ENCODE data around the gene PPHLN1.

Gene PPHLN1

DNA sequence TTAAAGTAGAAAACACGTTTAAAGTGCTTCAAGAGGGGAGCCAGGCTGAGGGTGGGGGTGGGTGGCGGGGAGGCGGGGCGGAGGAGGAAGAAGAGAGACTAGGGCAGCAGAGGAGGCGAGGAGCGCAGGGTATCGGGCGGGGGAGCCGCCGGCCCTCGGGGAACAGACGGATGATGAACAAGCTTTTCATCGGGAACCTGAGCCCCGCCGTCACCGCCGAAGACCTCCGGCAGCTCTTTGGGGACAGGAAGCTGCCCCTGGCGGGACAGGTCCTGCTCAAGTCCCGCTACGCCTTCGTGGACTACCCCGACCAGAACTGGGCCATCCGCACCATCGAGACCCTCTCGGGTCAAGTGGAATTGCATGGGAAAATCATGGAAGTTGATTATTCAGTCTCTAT is 39.2 kb upstream of the PPHLN1 start:
- TF ChIP-seq CSRNP3 (CRISPR knock-in tag; IDR thresholded peaks at IDR 0.05) (no peak), CSDC2 (CRISPR knock-in tag; IDR thresholded peaks at IDR 0.05) (no peak), BACH2 (CRISPR knock-in tag; IDR thresholded peaks at IDR 0.05; ENCODE audit: borderline replicate concordance) (no peak), GLIS3 (CRISPR knock-in tag; IDR thresholded peaks at IDR 0.05) (no peak), ZNF70 (CRISPR knock-in tag; IDR thresholded peaks at IDR 0.05) (no peak), ZFP3 (CRISPR knock-in tag; IDR thresholded peaks at IDR 0.05) (no peak), POU6F1 (CRISPR knock-in tag; IDR thresholded peaks at IDR 0.05; ENCODE audit: borderline replicate concordance, low read depth) (no peak)

GRCh38 chr12:42288544-42288943 is 37.4 kb upstream of the PPHLN1 start:
- no peak for TF ChIP-seq BACH2 (CRISPR knock-in tag; IDR thresholded peaks at IDR 0.05; ENCODE audit: borderline replicate concordance)
- no peak for TF ChIP-seq CREB5 (CRISPR knock-in tag; IDR thresholded peaks at IDR 0.05; ENCODE audit: low read depth)
- TF ChIP-seq SNAI2 (CRISPR knock-in tag; IDR thresholded peaks at IDR 0.05) = no peak
- no peak for TF ChIP-seq TOX (CRISPR knock-in tag; IDR thresholded peaks at IDR 0.05; ENCODE audit: borderline replicate concordance)
- no peak for TF ChIP-seq TCF4 (CRISPR knock-in tag; IDR thresholded peaks at IDR 0.05; ENCODE audit: borderline replicate concordance)
- TF ChIP-seq ZC3H10 (CRISPR knock-in tag; IDR thresholded peaks at IDR 0.05) = no peak
- TF ChIP-seq ZNF8 (CRISPR knock-in tag; IDR thresholded peaks at IDR 0.05) = no peak
- TF ChIP-seq ISL1 (CRISPR knock-in tag; IDR thresholded peaks at IDR 0.05) = no peak
- TF ChIP-seq ZNF565 (CRISPR knock-in tag; conservative IDR thresholded peaks at IDR 0.05; ENCODE audit: low read depth) = no peak
- no peak for TF ChIP-seq ARNTL (CRISPR knock-in tag; IDR thresholded peaks at IDR 0.05; ENCODE audit: borderline replicate concordance, low read depth)
- TF ChIP-seq OSR1 (CRISPR knock-in tag; IDR thresholded peaks at IDR 0.05) = no peak
- TF ChIP-seq, protein P1, sequence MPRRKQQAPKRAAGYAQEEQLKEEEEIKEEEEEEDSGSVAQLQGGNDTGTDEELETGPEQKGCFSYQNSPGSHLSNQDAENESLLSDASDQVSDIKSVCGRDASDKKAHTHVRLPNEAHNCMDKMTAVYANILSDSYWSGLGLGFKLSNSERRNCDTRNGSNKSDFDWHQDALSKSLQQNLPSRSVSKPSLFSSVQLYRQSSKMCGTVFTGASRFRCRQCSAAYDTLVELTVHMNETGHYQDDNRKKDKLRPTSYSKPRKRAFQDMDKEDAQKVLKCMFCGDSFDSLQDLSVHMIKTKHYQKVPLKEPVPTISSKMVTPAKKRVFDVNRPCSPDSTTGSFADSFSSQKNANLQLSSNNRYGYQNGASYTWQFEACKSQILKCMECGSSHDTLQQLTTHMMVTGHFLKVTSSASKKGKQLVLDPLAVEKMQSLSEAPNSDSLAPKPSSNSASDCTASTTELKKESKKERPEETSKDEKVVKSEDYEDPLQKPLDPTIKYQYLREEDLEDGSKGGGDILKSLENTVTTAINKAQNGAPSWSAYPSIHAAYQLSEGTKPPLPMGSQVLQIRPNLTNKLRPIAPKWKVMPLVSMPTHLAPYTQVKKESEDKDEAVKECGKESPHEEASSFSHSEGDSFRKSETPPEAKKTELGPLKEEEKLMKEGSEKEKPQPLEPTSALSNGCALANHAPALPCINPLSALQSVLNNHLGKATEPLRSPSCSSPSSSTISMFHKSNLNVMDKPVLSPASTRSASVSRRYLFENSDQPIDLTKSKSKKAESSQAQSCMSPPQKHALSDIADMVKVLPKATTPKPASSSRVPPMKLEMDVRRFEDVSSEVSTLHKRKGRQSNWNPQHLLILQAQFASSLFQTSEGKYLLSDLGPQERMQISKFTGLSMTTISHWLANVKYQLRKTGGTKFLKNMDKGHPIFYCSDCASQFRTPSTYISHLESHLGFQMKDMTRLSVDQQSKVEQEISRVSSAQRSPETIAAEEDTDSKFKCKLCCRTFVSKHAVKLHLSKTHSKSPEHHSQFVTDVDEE (CRISPR knock-in tag; IDR thresholded peaks at IDR 0.05) = no peak
- TF ChIP-seq RARB (CRISPR knock-in tag; IDR thresholded peaks at IDR 0.05) = no peak
- TF ChIP-seq ESRRG (CRISPR knock-in tag; IDR thresholded peaks at IDR 0.05) = no peak
- TF ChIP-seq GLIS3 (CRISPR knock-in tag; IDR thresholded peaks at IDR 0.05) = no peak
- no peak for TF ChIP-seq ZNF70 (CRISPR knock-in tag; IDR thresholded peaks at IDR 0.05)
- TF ChIP-seq ZFP3 (CRISPR knock-in tag; IDR thresholded peaks at IDR 0.05) = no peak
- TF ChIP-seq CSDC2 (CRISPR knock-in tag; IDR thresholded peaks at IDR 0.05) = no peak
- TF ChIP-seq POU6F1 (CRISPR knock-in tag; IDR thresholded peaks at IDR 0.05; ENCODE audit: borderline replicate concordance, low read depth) = no peak
- no peak for TF ChIP-seq PATZ1 (CRISPR knock-in tag; IDR thresholded peaks at IDR 0.05; ENCODE audit: borderline replicate concordance)
- ATAC-seq = no peak

More for the DNA sequence above, 39.2 kb upstream of the PPHLN1 start:
- ATAC-seq = no peak

Measured in SK-N-SH treated with all-trans-retinoic acid at 6 μM for 48 hours (cell line).